Small intestine (tissue), 7 donors: ENCODE measurements around the gene TCIRG1. TPM values are rescaled to one million over a fixed set of nuclear protein-coding genes. Genes with fewer than 3 reads are reported as not detected.
A peak's percentile ranks its signal among the peaks of the same experiment; 100 is the strongest.
"Not testable (repeated sequence)": the region's sequence is repeated elsewhere in the genome, so short reads cannot be mapped to it uniquely, and the experiment has no call there.

Source experiments
- DNase-seq, 2 donors: peaks; one replicate each; pipeline versions ENCODE4 v3.0.0 to v3.0.0-alpha.2; 2013
- FAIRE-seq: peaks from 2 replicates; lab custom pipeline; 2012; peaks lifted over from hg19 to GRCh38; lab: Jason Lieb, UNC
- H3K27ac ChIP-seq, 3 donors: one replicate each; pipeline ENCODE4 v1.5.1; 2013; ENCODE audit warnings: low read length in 2 of 3, mild to moderate bottlenecking in 2 of 3, control low read depth in 1 of 3, inconsistent platforms in 1 of 3, low read depth in 1 of 3, moderate library complexity in 1 of 3
- H3K27me3 ChIP-seq, 3 donors: one replicate each; pipeline ENCODE4 v1.6.1; 2013; ENCODE audit warnings: low read length in 3 of 3, inconsistent platforms in 1 of 3; ENCODE audit not compliant: control insufficient read depth in 3 of 3, insufficient read depth in 3 of 3
- H3K36me3 ChIP-seq, 3 donors: one replicate each; pipeline ENCODE4 v1.6.1; 2013; ENCODE audit warnings: low read length in 3 of 3, inconsistent platforms in 1 of 3, low read depth in 1 of 3, mild to moderate bottlenecking in 1 of 3, moderate library complexity in 1 of 3; ENCODE audit not compliant: control insufficient read depth in 3 of 3, insufficient read depth in 2 of 3
- H3K4me1 ChIP-seq, 3 donors: one replicate each; pipeline ENCODE4 v1.6.1; 2013; ENCODE audit warnings: low read length in 2 of 3, inconsistent platforms in 1 of 3, low read depth in 1 of 3, mild to moderate bottlenecking in 1 of 3, moderate library complexity in 1 of 3; ENCODE audit not compliant: control insufficient read depth in 3 of 3, insufficient read depth in 2 of 3
- H3K4me3 ChIP-seq, 3 donors: one replicate each; pipeline ENCODE4 v1.5.1; 2013; ENCODE audit warnings: low read length in 3 of 3, control low read depth in 1 of 3, inconsistent platforms in 1 of 3, low read depth in 1 of 3, mild to moderate bottlenecking in 1 of 3, moderate library complexity in 1 of 3
- H3K9me3 ChIP-seq, 2 donors: one replicate each; pipeline ENCODE4 v1.6.1; 2013; ENCODE audit warnings: low read depth in 1 of 2, low read length in 1 of 2; ENCODE audit not compliant: control insufficient read depth in 2 of 2, insufficient read depth in 1 of 2
- WGBS, 3 donors: extraction: QIAGEN DNeasy Blood & Tissue Kit; methylation state at CpG; one replicate each; pipeline ENCODE4 v1.1.7; 2013; 5-methylcytosine and 5-hydroxymethylcytosine counted together
- polyA plus RNA-seq, 4 donors: library from polyadenylated mRNA; stranded (reverse) in 3 of 4; unstranded in 1 of 4; fragments of 200-250 nt in 3 of 4; fragments of 120-200 nt in 1 of 4; gene quantifications; one replicate each; pipeline versions ENCODE4 v1.2.1 to v1.2.3, GENCODE V29; 2013
- donor health status: healthy with polysubstance abuse.
- donor health status: control.
- donor health status: control.
- donor health status: Bipolar disorder and iron deficiency.
- donor health status: healthy.

The TCIRG1 gene
- polyA plus RNA-seq, 4 donors, result 79.1 to 437 (median 285) TPM

GRCh38 chr11:68090287-68090686 lies 51.5 kb downstream of the TCIRG1 start:
- peak in 1 of 2 donors; percentile 57 for DNase-seq
- peaks cover 0 to 21% (median 2%) of the 10 kb centered on the region in 3 donors for H3K36me3 ChIP-seq
- H3K9me3 ChIP-seq, result no peaks in the 10 kb centered on the region
- WGBS, 3 donors, result 7 to 48% (median 17%) methylated on average over 1 of the region's 1 CpG
- peaks cover 0 to 21% (median 2%) of the 10 kb centered on the region in 3 donors for H3K4me1 ChIP-seq
- peak overlapping the region; percentile 20 to 67 (median 34) for H3K27ac ChIP-seq
- no peak for FAIRE-seq
- no peak overlapping the region for H3K4me3 ChIP-seq
- H3K27me3 ChIP-seq, result no peaks in the 10 kb centered on the region

- H3K27me3 ChIP-seq, result no peaks in the 10 kb centered on the region
- FAIRE-seq (no peak), DNase-seq (peak; percentile 35 to 76)
- H3K9me3 ChIP-seq, result no peaks in the 10 kb centered on the region
- peaks cover 0 to 24% (median 2%) of the 10 kb centered on the region in 3 donors for H3K36me3 ChIP-seq
- H3K27ac ChIP-seq, result peak overlapping the region; percentile 34 to 80 (median 73)
- H3K4me1 ChIP-seq, result peaks cover 0 to 21% (median 2%) of the 10 kb centered on the region in 3 donors
- H3K4me3 ChIP-seq, result no peak overlapping the region
- 11 to 28% (median 20%) methylated on average over 6 of the region's 6 CpGs for WGBS, 3 donors
These were observed 51.9 kb downstream of the TCIRG1 start for GRCh38 chr11:68090706-68091105.

GRCh38 chr11:68092411-68092810 lies 53.6 kb downstream of the TCIRG1 start:
- DNase-seq (no peak), FAIRE-seq (no peak)
- Histone ChIP-seq H3K27me3 (no peaks in the 10 kb centered on the region), H3K4me3 (no peak overlapping the region), H3K27ac (no peak overlapping the region), H3K9me3 (no peaks in the 10 kb centered on the region), H3K36me3 (peaks cover 0 to 25% (median 3%) of the 10 kb centered on the region in 3 donors), H3K4me1 (peaks cover 0 to 21% (median 2%) of the 10 kb centered on the region in 3 donors)
- WGBS, 3 donors, result 71 to 79% (median 78%) methylated on average over 2 of the region's 2 CpGs

GRCh38 chr11:68092946-68093345 lies 54.1 kb downstream of the TCIRG1 start:
- Histone ChIP-seq H3K4me1 (peaks cover 0 to 21% (median 2%) of the 10 kb centered on the region in 3 donors), H3K36me3 (peaks cover 0 to 28% (median 3%) of the 10 kb centered on the region in 3 donors), H3K27ac (peak overlapping the region in 1 of 3 donors; percentile 11)
- FAIRE-seq, H3K9me3 ChIP-seq, H3K27me3 ChIP-seq, DNase-seq, H3K4me3 ChIP-seq: not testable (repeated sequence)
- WGBS, 3 donors, result 81 to 89% (median 88%) methylated on average over 3 of the region's 3 CpGs

- Histone ChIP-seq H3K27me3 (no peaks in the 10 kb centered on the region), H3K4me3 (no peak overlapping the region), H3K36me3 (peaks cover 0 to 29% (median 3%) of the 10 kb centered on the region in 3 donors), H3K27ac (no peak overlapping the region), H3K9me3 (no peaks in the 10 kb centered on the region), H3K4me1 (peaks cover 0 to 21% (median 2%) of the 10 kb centered on the region in 3 donors)
- DNase-seq, result no peak
- FAIRE-seq, result no peak
- 71 to 83% (median 83%) methylated on average over 4 of the region's 4 CpGs for WGBS, 3 donors
These were observed 54.7 kb downstream of the TCIRG1 start for GRCh38 chr11:68093565-68093964.

GRCh38 chr11:68096962-68097361 lies 58.1 kb downstream of the TCIRG1 start:
- FAIRE-seq (no peak), DNase-seq (no peak)
- Histone ChIP-seq H3K4me3 (no peak overlapping the region), H3K27ac (no peak overlapping the region), H3K9me3 (no peaks in the 10 kb centered on the region), H3K27me3 (no peaks in the 10 kb centered on the region), H3K4me1 (peaks cover 0 to 10% (median 0%) of the 10 kb centered on the region in 3 donors), H3K36me3 (peaks cover 0 to 26% (median 3%) of the 10 kb centered on the region in 3 donors)
- WGBS, 3 donors, result 34 to 72% (median 44%) methylated on average over 8 of the region's 8 CpGs

GRCh38 chr11:68099057-68099456 lies 60.2 kb downstream of the TCIRG1 start:
- DNase-seq, result no peak
- H3K9me3 ChIP-seq, result no peaks in the 10 kb centered on the region
- H3K27ac ChIP-seq, result peak overlapping the region in 1 of 3 donors; percentile 10
- peaks cover 0 to 25% (median 3%) of the 10 kb centered on the region in 3 donors for H3K36me3 ChIP-seq
- no peak overlapping the region for H3K4me3 ChIP-seq
- FAIRE-seq, result no peak
- peaks cover 0 to 9% (median 3%) of the 10 kb centered on the region in 3 donors for H3K4me1 ChIP-seq
- H3K27me3 ChIP-seq, result no peaks in the 10 kb centered on the region

GRCh38 chr11:68099474-68100405 lies 60.9 kb downstream of the TCIRG1 start:
- Histone ChIP-seq H3K36me3 (peaks cover 0 to 25% (median 1%) of the 10 kb centered on the region in 3 donors), H3K4me3 (no peak overlapping the region), H3K4me1 (peaks cover 0 to 9% (median 3%) of the 10 kb centered on the region in 3 donors), H3K9me3 (no peaks in the 10 kb centered on the region), H3K27me3 (no peaks in the 10 kb centered on the region), H3K27ac (peak overlapping the region; percentile 10 to 76 (median 48))
- 15 to 32% (median 16%) methylated on average over 12 of the region's 12 CpGs for WGBS, 3 donors
- peak; percentile 50 to 59 for DNase-seq
- FAIRE-seq, result no peak
